ENCODE data around the gene ARHGEF11. TPM values are rescaled to one million over a fixed set of nuclear protein-coding genes. Genes with fewer than 3 reads are reported as not detected.
A peak's percentile ranks its signal among the peaks of the same experiment; 100 is the strongest.

The ARHGEF11 gene
- total and polyA plus RNA-seq, 4 donors = 14.2 to 44.1 (median 31.9) TPM

- H3K4me1 ChIP-seq (ENCODE audit: control insufficient read depth in 5 of 5, insufficient read depth in 5 of 5, low read length in 5 of 5) = peaks cover 0 to 74% (median 38%) of the 10 kb centered on the region in 5 donors
- no peak for TF ChIP-seq CTCF (IDR thresholded peaks at IDR 0.05; ENCODE audit: control extremely low read depth, extremely low read depth)
- H3K36me3 ChIP-seq (ENCODE audit: control insufficient read depth in 4 of 4, insufficient read depth in 4 of 4, low read length in 4 of 4) = peaks cover 0 to 6% (median 3%) of the 10 kb centered on the region in 4 donors
- ATAC-seq (ENCODE audit: insufficient read depth, low FRiP score) (no peak), DNase-seq (no peak)
- peak overlapping the region in 1 of 2 donors; percentile 3 for H3K27ac ChIP-seq (ENCODE audit: low read depth in 1 of 2, low read length in 1 of 2)
- no peak overlapping the region for H3K4me3 ChIP-seq
- no peak overlapping the region for H3K9ac ChIP-seq (ENCODE audit: insufficient read depth in 1 of 2, low read length in 2 of 2)
- WGBS, 2 donors = 90 to 95% methylated on average over 4 of the region's 4 CpGs
- peaks cover 0 to 3% (median 0%) of the 10 kb centered on the region in 3 donors for H3K27me3 ChIP-seq (ENCODE audit: control insufficient read depth in 3 of 3, insufficient read depth in 3 of 3, low read length in 2 of 3)
- H3K9me3 ChIP-seq (ENCODE audit: control insufficient read depth in 4 of 4, insufficient read depth in 3 of 4, low read length in 3 of 4) = no peaks in the 10 kb centered on the region
These were observed 144.0 kb downstream of the ARHGEF11 start for GRCh38 chr1:156901590-156901900.

GRCh38 chr1:156900896-156901589 is 144.5 kb downstream of the ARHGEF11 start:
- Histone ChIP-seq H3K9ac (ENCODE audit: insufficient read depth in 1 of 2, low read length in 2 of 2) (no peak overlapping the region), H3K36me3 (ENCODE audit: control insufficient read depth in 4 of 4, insufficient read depth in 4 of 4, low read length in 4 of 4) (peaks cover 0 to 6% (median 2%) of the 10 kb centered on the region in 4 donors), H3K4me3 (no peak overlapping the region), H3K27ac (ENCODE audit: low read depth in 1 of 2, low read length in 1 of 2) (peak overlapping the region in 1 of 2 donors; percentile 3), H3K27me3 (ENCODE audit: control insufficient read depth in 3 of 3, insufficient read depth in 3 of 3, low read length in 2 of 3) (peaks cover 0 to 3% (median 0%) of the 10 kb centered on the region in 3 donors), H3K4me1 (ENCODE audit: control insufficient read depth in 5 of 5, insufficient read depth in 5 of 5, low read length in 5 of 5) (peaks cover 0 to 74% (median 38%) of the 10 kb centered on the region in 5 donors), H3K9me3 (ENCODE audit: control insufficient read depth in 4 of 4, insufficient read depth in 3 of 4, low read length in 3 of 4) (no peaks in the 10 kb centered on the region)
- WGBS, 2 donors = 47 to 64% methylated on average over 6 of the region's 6 CpGs
- TF ChIP-seq CTCF (IDR thresholded peaks at IDR 0.05; ENCODE audit: control extremely low read depth, extremely low read depth) = no peak
- DNase-seq (no peak), ATAC-seq (ENCODE audit: insufficient read depth, low FRiP score) (no peak)

- no peak overlapping the region for H3K4me3 ChIP-seq
- peak overlapping the region in 1 of 2 donors; percentile 13 for H3K27ac ChIP-seq (ENCODE audit: low read depth in 1 of 2, low read length in 1 of 2)
- H3K36me3 ChIP-seq (ENCODE audit: control insufficient read depth in 4 of 4, insufficient read depth in 4 of 4, low read length in 4 of 4) = peaks cover 0 to 2% (median 0%) of the 10 kb centered on the region in 4 donors
- H3K27me3 ChIP-seq (ENCODE audit: control insufficient read depth in 3 of 3, insufficient read depth in 3 of 3, low read length in 2 of 3) = peaks cover 0 to 3% (median 0%) of the 10 kb centered on the region in 3 donors
- DNase-seq (peak; percentile 76 to 89 (median 76)), ATAC-seq (ENCODE audit: insufficient read depth, low FRiP score) (no peak)
- H3K4me1 ChIP-seq (ENCODE audit: control insufficient read depth in 5 of 5, insufficient read depth in 5 of 5, low read length in 5 of 5) = peaks cover 0 to 82% (median 38%) of the 10 kb centered on the region in 5 donors
- TF ChIP-seq CTCF (IDR thresholded peaks at IDR 0.05; ENCODE audit: control extremely low read depth, extremely low read depth) = no peak
- WGBS, 2 donors = 54 to 61% methylated on average over 12 of the region's 12 CpGs
- no peaks in the 10 kb centered on the region for H3K9me3 ChIP-seq (ENCODE audit: control insufficient read depth in 4 of 4, insufficient read depth in 3 of 4, low read length in 3 of 4)
- H3K9ac ChIP-seq (ENCODE audit: insufficient read depth in 1 of 2, low read length in 2 of 2) = no peak overlapping the region
These were observed 145.4 kb downstream of the ARHGEF11 start for GRCh38 chr1:156899956-156900718.

Measured in lung (tissue), 12 donors.